CMK (cell line): Measurements from ENCODE around the gene BSPH1.
"Not testable (repeated sequence)": the region's sequence is repeated elsewhere in the genome, so short reads cannot be mapped to it uniquely, and the experiment has no call there.

ENCODE experiments used
- DNase-seq: peaks from one replicate; pipeline ENCODE4 v3.0.0-alpha.2; 2010; ENCODE audit warnings: low read depth

BSPH1 gene, protein sequence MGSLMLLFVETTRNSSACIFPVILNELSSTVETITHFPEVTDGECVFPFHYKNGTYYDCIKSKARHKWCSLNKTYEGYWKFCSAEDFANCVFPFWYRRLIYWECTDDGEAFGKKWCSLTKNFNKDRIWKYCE

DNA sequence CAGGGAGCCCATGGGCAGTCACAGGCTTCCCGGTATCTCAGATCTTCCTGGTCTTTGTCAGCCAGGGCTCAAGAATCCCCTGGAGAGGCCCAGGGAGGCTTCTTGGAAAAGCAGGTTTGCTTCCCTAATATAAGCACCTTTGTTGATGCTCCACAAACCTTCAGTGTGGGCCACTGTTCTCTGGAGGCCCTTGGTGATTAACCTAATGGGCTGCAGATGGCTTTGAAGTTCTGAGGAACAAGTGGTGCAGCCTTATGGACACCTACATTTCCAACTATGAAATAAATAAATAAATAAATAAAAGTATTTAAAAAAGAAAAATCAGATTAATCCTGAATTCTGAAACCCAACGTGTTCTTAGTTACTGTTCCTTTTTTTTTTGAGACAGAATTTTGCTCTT lies at the start of gene BSPH1:
Gene BSPH1 (minus strand): TSS at position 101 of the 400 bp plus-strand sequence. CDS start 89 bp downstream, at position 12.
- no peak for DNase-seq

DNA sequence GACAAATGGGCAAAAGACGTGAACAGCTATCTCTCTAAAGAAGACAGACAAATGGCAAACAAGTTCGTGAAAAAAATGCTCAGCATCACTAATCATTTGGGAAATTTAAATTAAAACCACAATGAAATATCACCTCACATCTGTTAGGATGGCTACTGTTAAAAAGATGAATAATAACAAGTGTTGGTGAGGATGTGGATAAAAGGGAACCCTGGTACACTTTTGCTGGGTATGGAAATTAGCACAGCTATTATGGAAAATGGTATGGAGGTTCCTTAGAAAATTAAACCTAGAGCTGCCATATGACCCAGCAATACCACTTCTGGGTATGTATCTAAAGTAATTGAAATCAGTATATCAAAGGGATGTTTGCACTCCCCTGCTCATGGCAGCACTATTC lies 44.8 kb upstream of the BSPH1 start:
- no peak for DNase-seq

DNA sequence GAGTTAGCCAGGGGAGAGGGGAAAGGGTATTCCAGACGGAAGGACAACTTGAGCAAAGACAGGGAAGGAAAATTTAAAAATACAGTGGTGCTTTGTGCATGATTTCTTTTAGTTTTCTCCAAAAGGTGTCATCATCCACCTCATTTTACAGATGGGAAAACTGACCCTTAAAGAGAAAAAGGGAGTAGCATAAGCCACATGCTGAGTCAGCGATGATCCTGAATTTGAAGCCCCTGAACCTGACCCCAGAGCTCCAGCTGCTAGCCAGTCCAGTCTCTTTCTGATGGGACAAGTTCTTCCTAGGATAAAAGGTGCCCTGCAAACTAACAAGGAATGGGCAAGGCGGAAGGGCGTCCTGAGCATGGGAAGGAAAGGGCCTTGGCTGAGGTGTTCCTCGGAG lies 41.6 kb upstream of the BSPH1 start:
- DNase-seq, result no peak

DNA sequence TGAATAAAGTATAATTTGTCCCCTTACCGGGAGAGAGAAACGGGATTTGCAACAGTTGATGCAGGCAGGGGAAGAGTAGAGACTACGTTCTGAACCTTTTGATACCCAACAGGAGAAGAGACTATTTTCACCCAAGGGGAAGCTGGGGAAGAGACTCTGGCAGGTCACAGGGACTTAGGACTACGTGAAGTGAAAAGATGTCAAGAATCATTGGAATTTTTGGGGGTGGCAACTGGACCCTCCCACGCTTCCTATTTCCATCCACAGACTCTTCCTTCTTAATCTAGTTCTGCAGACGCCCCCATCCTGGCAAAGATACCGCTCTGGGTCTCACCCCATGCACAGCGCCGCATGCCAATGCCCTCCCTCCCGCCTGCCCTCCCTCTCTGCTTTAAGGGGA lies 38.1 kb upstream of the BSPH1 start:
- no peak for DNase-seq

DNA sequence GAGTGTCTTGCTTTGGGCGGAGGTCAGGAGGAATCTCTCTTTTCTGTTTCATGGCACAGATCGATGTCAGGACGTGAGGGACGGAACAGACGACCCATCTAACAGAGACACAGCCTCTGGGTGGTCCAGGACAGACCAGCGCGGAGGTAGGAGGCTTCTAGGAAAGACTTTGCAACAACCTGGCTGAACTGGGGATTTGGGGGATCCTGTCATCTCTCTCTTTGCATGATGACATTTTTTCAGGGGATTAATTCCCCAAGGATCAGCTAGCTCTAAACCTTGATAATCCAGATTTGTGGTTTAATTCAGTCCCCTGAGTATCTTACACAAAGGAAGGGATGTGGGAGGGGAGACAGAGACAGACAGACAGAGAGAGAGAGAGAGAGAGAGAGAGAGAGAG lies 37.5 kb upstream of the BSPH1 start:
- no peak for DNase-seq

DNA sequence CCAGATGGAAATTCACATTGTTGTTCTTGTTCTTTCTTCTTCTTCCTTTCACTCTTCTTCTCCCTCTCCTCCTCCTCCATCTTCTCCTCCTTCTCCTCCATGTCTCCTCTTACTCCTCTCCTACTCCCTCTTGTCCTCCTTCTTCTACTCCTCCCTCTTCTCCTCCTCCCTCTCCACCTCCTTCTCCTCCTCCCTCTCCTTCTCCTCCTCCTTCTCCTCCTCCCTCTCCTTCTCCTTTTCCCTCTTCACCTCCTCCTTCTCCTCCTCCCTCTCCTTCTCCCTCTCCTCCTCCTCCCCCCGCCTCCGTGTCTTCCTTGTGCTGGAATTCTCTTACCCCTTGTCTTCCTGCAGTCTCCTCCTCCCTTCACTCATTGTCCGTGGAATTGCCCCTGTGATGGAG lies 33.5 kb upstream of the BSPH1 start:
- no peak for DNase-seq

DNA sequence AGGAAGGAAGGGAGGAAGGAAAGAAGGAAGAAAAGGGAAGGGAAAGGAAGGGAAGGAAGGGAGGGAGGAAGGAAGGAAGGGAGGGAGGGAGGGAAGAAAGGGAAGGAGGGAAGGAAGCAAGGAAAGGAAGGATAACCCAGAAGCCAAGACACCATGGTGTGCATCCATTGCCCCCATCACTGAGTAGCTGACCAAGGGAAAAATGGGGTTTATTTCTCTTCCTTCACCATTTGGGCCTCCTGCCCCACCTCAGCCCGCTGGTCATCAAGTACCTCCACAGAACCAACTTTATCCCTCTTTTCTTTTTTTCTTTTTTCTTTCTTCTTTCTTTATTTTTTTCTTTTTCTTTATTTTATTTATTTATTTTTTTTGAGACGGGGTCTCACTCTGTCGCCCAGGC lies 31.5 kb upstream of the BSPH1 start:
- no peak for DNase-seq

DNA sequence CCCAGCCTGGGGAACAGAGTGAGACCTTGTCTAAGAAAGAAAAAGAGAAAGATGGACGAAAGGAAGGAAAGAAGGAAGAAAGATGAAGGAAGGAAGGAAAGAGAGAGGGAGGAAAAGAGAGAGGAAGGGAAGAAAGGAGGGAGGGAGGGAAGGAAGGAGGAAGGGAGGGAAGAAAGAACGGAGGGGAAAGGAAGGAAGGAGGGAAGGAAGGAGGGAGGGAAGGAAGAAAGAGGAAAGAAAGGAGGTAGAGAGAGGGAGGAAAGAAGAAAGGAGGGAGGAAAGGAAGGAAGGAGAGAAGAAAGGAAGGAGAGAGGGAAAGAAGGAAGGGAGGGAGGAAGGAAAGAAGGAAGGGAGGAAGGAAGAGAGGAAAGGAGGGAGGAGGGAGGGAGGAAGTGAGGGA lies 31.0 kb upstream of the BSPH1 start:
- DNase-seq, result no peak

DNA sequence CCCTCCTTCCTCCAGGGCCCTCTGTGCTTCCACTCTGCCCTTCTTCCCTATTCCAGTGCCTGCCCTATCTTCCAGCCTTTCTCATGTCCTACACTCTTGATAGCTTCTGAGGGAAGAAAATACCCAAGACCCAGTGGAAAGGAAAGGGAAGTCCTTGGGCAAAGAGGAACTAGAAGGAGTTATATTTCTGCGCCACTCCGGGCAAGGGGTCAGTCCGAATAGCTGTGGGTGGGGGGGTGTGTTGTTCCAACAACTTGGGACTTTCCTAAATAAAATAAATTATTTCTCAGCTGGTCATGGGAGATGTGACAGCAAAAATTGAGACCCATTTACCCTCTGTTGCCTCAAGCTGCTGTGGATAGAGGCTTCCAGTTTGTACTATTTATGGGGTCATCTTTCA lies 28.7 kb upstream of the BSPH1 start:
- no peak for DNase-seq

DNA sequence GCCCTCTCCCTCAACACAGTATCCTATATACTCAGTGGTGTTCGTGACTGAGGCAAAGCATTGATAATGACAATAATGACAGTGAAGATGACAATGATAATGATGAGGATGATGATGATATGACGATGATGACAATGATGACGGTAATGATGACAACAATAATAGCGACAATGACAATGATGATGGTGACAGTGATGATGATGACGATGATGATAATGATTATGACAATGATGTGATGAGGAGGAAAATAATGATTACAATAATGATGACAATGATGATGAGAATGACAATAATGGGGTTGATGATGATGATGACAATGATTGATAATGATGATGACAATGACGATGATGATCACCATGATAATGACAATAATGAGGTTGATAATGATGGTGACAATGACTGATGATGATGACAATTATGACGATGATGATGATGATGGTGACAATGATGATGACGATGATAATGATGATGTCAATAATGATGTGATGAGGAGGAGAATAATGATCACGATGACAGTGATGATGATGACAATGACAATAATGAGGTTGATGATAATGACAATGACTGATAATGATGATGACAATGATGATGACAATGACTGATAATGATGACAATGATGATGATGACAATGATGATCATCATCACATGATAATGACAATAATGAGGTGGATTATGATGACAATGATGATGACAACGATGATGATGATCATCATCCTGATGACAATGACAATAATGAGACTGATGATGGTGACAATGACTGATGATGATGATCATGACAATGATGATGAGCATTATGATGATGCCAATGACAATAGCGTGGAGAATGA lies 19.2 kb upstream of the BSPH1 start:
- DNase-seq, result no peak

DNA sequence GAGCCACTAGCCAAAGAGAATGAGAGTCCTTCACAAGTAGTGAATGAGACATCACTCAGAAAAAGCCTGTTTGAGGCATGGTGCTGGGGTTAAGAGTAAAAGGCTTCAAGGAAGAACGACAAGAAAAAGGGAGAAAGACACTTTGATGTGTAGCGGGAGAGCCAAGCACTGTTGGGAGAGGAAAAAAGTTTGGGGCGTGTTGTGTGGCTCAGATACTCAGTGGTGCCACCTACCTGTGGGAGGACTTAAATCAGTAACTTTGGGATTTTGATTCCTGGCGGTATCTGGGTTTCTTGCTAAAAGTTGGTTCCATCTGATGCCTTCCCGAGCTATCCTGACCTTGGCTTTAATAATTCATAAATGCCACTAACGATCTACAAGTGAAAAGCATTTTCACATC lies 14.8 kb upstream of the BSPH1 start:
- DNase-seq, result peak; percentile 5

DNA sequence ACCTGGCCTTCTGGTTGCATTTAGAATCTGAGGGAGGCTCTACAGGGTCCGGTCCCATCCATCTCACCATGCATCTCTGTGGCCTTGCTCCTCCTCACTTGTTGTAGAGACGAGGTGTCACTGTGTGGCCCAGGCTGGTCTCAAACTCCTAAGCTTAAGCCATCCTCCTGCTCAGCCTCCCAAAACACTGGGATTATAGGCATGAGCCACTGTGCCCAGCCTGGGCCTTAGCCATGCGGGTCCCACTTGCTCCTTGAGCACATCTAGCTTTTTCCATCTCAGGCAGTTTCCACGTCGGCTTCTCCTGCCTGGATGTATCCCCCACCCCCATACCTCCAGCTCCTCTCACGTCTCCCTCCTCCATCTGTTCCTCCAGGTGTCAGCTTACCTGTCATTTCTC lies 12.3 kb upstream of the BSPH1 start:
- no peak for DNase-seq

DNA sequence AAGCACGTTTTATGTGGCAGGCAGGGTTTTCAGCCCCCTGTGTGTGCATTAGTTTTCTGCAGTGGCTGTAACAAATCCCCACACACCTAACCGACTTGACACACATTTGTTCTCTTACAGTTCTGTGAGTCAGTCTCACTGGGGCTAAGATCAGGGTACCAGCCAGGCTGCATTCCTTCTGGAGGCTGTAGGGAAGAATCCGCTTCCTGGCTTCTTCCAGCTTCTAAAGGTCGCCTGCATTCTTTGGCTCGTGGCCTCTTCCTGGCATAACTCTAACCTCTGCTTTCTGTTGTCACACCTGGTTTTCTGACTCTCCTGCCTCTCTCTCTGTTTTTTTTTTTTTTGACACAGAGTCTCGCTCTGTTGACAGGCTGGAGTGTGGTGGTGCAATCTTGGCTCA lies 8.9 kb upstream of the BSPH1 start:
- DNase-seq, result no peak

DNA sequence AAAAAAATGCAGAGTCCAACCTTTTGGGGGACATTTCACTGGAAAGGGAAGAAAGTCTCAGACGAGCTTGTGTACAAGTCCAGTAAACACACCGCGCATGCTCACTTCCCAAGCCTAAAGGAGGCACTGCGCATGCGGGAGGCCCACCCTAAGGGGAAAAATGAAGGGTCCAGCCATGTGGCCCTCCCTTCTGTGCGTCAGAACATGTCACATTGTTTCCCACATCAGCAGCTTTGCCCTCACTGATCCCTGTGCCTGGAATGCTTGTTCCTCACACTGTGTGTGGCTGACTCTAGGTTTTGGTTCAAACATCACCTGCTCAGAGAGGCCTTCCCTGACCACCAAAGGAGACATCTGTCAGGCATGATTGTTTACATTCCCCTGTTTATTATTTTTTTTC lies 6.8 kb upstream of the BSPH1 start:
- DNase-seq, result no peak

DNA sequence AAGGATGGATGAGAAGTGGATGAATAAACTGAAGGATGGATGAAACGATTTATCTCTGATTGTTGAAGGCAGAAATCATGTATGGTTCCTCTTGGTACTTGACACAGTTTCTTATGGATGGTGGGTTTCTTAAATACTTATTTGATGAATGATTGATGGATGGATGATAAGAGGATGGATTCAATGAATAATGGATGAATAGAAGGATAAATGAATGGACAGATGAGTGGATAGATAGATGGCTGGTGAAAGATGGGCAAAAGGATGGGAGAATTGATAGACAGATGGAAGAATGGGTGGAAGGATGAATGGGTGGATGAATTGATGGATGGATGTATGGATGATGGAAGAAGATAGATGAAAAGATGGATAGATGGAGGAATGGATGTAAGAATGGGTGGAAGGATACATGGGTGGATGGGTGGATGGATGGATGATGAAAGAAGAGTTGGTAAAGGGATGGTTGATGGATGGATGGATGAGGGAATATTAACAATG lies 4.3 kb upstream of the BSPH1 start:
- DNase-seq, result no peak

DNA sequence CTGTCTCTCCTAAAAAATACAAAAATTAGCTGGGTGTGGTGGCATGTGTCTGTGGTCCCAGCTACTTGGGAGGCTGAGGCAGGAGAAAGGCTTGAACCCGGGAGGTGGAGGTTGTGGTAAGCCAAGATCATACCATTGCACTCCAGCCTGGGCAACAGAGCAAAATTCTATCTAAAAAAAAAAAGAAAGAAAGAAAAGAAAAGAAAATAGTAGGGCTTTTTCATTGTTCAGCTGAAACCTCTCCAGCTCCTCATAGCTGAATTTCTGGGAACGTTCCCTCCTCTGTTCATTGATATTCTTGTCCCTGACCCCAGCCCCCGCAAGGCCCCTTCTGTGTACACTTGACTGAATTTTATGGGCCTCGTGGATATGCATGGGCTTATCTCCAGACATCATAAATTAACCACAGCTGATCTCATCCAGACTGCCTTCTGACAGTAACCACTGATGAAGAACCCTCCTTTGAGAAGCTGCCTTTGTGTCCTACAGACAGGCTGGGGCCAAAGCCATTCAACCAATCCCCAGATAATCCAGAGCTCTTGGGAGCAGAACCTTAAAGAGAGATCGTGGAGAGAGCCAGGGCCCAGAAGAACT lies 2.3 kb upstream of the BSPH1 start, which contains the start of gene ELSPBP1:
Gene ELSPBP1 (plus strand): TSS at position 424 of the 594 bp plus-strand sequence. CDS start 14,036 bp downstream, outside the sequence.
- DNase-seq, result no peak

DNA sequence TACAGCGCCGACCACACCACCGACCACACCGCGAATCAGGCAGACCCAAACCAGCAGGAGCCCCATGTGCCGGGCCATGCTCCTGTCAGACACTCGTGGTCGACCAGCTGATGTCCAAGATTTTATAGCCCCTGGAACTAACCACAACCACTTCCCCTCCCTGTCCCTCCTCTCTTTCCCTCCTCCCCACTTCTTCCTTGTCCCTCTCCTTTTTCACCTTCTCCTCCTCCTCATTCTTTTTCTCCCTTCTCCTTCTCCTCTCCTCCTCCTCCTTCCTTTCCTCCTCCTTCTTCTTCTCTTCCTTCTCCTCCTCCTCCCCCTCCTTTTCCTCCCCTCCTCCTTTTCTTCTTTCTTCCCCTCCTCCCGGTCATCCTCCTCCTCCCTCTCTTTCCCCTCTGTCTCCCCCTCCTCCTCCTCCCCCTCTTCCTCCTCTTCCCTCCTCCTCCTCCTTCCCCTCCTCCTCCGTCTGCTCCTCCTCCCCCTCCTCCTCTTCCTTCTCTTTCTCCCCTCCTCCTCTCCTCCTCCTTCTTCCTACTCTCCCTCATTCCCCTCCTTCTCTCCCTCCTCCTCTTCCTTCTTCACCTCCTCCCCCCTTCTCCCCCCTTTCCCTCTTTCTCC lies 670 bp downstream of the BSPH1 start:
- DNase-seq, result no peak

DNA sequence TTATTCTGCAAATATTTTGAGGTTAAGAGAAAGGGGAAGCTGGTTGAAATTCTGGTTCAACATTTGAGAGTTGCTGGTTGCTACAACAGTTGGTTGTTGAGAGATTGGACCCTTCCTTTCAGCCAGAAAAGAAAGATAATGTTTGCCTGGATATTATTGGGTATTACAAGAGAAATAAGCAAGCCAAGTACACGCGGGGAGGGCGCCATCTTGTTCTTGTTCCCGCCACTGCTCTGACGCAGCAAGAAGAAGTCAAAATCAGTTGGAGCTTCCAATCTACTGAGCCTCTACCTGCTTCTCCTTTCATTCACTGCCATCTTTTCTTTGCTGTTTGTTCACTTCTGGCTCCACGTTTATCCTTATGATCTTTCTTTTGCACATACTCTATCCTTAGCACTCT lies 18.4 kb downstream of the BSPH1 start:
- DNase-seq, result no peak

DNA sequence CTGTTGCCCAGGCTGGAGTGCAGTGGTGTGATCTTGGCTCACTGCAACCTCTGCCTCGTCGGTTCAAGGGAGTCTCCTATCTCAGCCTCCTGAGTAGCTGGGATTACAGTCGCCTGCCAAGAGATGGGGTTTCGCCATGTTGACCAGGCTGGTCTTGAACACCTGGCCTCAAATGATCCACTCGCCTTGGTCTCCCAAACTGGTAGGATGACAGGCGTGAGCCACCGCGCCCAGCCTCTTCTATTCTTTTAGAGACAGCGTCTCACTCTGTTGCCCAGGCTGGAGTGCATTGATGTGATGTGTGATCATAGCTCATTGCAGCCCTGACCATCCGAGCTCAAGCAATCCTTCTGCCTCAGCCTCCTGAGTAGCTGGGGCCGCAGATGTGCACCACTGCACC lies 36.0 kb downstream of the BSPH1 start:
- DNase-seq, result not testable (repeated sequence)

DNA sequence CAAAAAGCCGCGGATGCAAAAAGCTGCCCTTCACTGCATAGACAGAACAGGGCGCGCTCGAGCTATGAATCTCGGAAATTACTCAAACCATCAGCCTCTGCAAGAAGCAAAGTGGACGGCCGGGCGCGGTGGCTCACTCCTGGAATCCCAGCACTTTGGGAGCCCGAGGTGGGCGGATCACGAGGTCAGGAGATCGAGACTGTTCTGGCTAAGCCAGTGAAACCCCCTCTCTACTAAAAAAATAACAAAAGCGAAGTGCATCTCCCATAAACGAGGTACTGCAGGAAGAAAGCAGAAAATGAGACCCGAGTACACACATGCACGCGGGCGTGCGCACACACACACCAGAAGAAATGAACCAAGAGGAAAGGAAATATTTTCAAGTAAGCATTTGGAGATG lies 39.8 kb downstream of the BSPH1 start:
- not testable (repeated sequence) for DNase-seq

DNA sequence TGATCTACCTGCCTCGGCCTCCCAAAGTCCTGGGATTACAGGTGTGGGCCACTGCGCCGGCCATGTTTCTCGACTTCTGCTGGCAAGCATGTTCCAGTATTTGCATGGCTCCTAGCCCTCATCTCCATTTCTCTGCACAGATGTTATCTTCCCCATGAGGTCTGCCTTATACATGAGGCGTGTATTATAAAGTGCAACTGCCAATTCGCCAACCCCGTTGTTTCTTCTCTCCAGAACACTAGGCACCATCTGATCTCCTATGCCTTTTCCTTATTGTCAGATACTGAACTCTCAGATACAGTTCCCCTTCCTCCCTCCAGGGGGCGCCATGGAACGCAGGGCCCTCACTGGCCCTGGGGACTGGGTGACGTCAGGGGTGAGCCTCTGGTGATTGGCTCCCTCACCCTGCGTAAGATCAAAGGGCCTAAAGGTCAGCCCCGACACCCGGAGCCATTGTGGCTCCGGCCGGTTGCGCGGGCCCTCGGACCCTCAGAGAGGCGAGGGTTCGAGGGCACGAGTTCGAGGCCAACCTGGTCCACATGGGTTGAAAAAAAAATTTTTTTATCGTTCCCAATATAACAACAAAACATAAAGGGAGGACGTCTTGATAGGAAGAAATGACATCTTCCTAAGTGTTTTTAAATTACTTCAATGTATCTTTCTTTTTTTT lies 42.0 kb downstream of the BSPH1 start:
- DNase-seq, result not testable (repeated sequence)

DNA sequence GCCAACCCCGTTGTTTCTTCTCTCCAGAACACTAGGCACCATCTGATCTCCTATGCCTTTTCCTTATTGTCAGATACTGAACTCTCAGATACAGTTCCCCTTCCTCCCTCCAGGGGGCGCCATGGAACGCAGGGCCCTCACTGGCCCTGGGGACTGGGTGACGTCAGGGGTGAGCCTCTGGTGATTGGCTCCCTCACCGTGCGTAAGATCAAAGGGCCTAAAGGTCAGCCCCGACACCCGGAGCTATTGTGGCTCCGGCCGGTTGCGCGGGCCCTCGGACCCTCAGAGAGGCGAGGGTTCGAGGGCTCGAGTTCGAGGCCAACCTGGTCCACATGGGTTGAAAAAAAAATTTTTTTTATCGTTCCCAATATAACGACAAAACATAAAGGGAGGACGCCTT lies 63.4 kb downstream of the BSPH1 start:
- DNase-seq, result not testable (repeated sequence)
